K562 (cell line): Measurements from ENCODE around the gene TMCO4. TPM values are rescaled to one million over a fixed set of nuclear protein-coding genes. Genes with fewer than 3 reads are reported as not detected.

ENCODE experiments used
- ATAC-seq: fragments of 200-7000 bp; cut with Tn5 transposase; 3 replicates; pipeline ENCODE4 v1.9.1; 2020; ENCODE audit warnings: moderate library complexity
- BruUV-seq: library from RNA; stranded (reverse); fragments of 400-500 nt; replicated peaks from 2 replicates; lab custom pipeline; 2021; lab: Mats Ljungman, UMichigan
- CTCF ChIA-PET: fragments of 300-600 bp; formaldehyde crosslinking; extraction: SDS; loops from one replicate; lab custom pipeline; 2021; ENCODE audit warnings: low intra/inter-chr PET ratio; lab: Yijun Ruan, JAX
- POLR2A ChIA-PET: fragments of 300-600, 350-650 bp; sonication (Branson Sonifier 250); formaldehyde crosslinking; extraction: SDS; loops from one replicate; lab custom pipeline; 2021; ENCODE audit warnings: antibody characterized with exemption, inconsistent platforms; lab: Yijun Ruan, JAX
- DNase-seq, 4 experiments: peaks; one replicate each; pipeline versions ENCODE4 v3.0.0 to v3.0.0-alpha.2; 2011 to 2018; ENCODE audit warnings: low spot score in 3 of 4, mixed read lengths in 3 of 4; ENCODE audit errors: extremely low read depth in 1 of 4
- FAIRE-seq: peaks from 2 replicates; lab custom pipeline; 2011; peaks lifted over from hg19 to GRCh38; lab: Jason Lieb, UNC
- H2AFZ ChIP-seq: 2 replicates; pipeline ENCODE4 v1.6.0; 2011; ENCODE audit warnings: low read depth, low read length, control low read depth, inconsistent platforms
- H3K27ac ChIP-seq: fragments of 200-600 bp; 3 replicates; pipeline ENCODE4 v1.8.0; 2011; ENCODE audit warnings: low read depth, mild to moderate bottlenecking, control low read depth, inconsistent platforms, low read length, moderate library complexity, mixed read lengths; ENCODE audit errors: extremely low read depth
- H3K27me3 ChIP-seq, 2 experiments: fragments of 300-600 bp in 1 of 2; 2 replicates in 1 of 2; 3 replicates in 1 of 2; pipeline versions ENCODE4 v1.6.0 to v1.8.0; 2011; ENCODE audit warnings: inconsistent platforms in 2 of 2, low read length in 2 of 2, mild to moderate bottlenecking in 1 of 2, mixed read lengths in 1 of 2, moderate library complexity in 1 of 2; ENCODE audit not compliant: control insufficient read depth in 2 of 2, insufficient read depth in 2 of 2
- H3K36me3 ChIP-seq: fragments of 300-600 bp; 3 replicates; pipeline ENCODE4 v1.8.0; 2011; ENCODE audit warnings: mild to moderate bottlenecking, low read length, inconsistent platforms; ENCODE audit not compliant: control insufficient read depth, insufficient read depth
- H3K4me1 ChIP-seq, 2 experiments: fragments of 200-600 bp in 1 of 2; replicated peaks in 1 of 2; 2 replicates in 1 of 2; 3 replicates in 1 of 2; pipeline versions ENCODE4 v1.5.1 to v1.8.0; 2011; ENCODE audit warnings: inconsistent platforms in 2 of 2, low read length in 2 of 2, mild to moderate bottlenecking in 1 of 2, mixed read lengths in 1 of 2, moderate library complexity in 1 of 2; ENCODE audit not compliant: control insufficient read depth in 2 of 2, insufficient read depth in 2 of 2
- H3K4me2 ChIP-seq: 2 replicates; pipeline ENCODE4 v1.6.1; 2011; ENCODE audit warnings: low read length, control low read depth, inconsistent platforms, mixed read lengths; ENCODE audit not compliant: insufficient read depth
- H3K4me3 ChIP-seq: fragments of 200-600 bp; sonication (generic), shearing (Covaris generic); 2 replicates; pipeline ENCODE4 v1.5.1; 2016; ENCODE audit warnings: control low read depth, inconsistent platforms
- H3K79me2 ChIP-seq: fragments of 200-600 bp; 3 replicates; pipeline ENCODE4 v1.8.0; 2011; ENCODE audit warnings: low read length, inconsistent platforms; ENCODE audit not compliant: control insufficient read depth, insufficient read depth
- H3K9ac ChIP-seq, 2 experiments: 2 replicates each; pipeline versions ENCODE4 v1.6.0 to v1.6.1; 2011; ENCODE audit warnings: low read depth in 2 of 2, low read length in 2 of 2, control low read depth in 1 of 2, inconsistent platforms in 1 of 2, mild to moderate bottlenecking in 1 of 2, mixed read lengths in 1 of 2; ENCODE audit not compliant: insufficient read depth in 1 of 2
- H3K9me1 ChIP-seq: one replicate; pipeline ENCODE4 v1.6.0; 2011; ENCODE audit warnings: inconsistent platforms, mild to moderate bottlenecking, low read length, moderate library complexity; ENCODE audit not compliant: control insufficient read depth, insufficient read depth
- H3K9me3 ChIP-seq: replicated peaks from 2 replicates; pipeline ENCODE4 v1.5.1; 2011; ENCODE audit warnings: low read depth, low read length, inconsistent platforms; ENCODE audit not compliant: control insufficient read depth, insufficient read depth
- H4K20me1 ChIP-seq: replicated peaks from 2 replicates; pipeline ENCODE4 v1.6.1; 2011; ENCODE audit warnings: low read length, inconsistent platforms, mixed read lengths; ENCODE audit not compliant: control insufficient read depth, insufficient read depth
- ARID4B ChIP-seq: sonication (generic); formaldehyde crosslinking; IDR thresholded peaks from 2 replicates; pipeline ENCODE4 v1.8.0; 2022; ENCODE audit warnings: mild to moderate bottlenecking, missing genetic modification reagents
- CBFA2T2 ChIP-seq: fragments of 450-650 bp; conservative IDR thresholded peaks from 2 replicates; pipeline ENCODE4 v1.6.1; 2017; ENCODE audit warnings: mild to moderate bottlenecking
- ESRRB ChIP-seq: fragments of 250-450 bp; sonication (Bioruptor Pico); IDR thresholded peaks from 2 replicates; pipeline ENCODE4 v1.5.0; 2020; ENCODE audit warnings: mild to moderate bottlenecking, moderate library complexity, borderline replicate concordance
- IFI16 ChIP-seq: fragments of 250-450 bp; sonication (Bioruptor Pico); IDR thresholded peaks from 2 replicates; pipeline ENCODE4 v2.1.2; 2022; ENCODE audit warnings: mild to moderate bottlenecking, inconsistent platforms
- MTF1 ChIP-seq: fragments of 250-450 bp; sonication (Bioruptor Pico); IDR thresholded peaks from 2 replicates; pipeline ENCODE4 v1.9.0; 2021; ENCODE audit warnings: moderate library complexity, mild to moderate bottlenecking, inconsistent platforms, borderline replicate concordance
- PHB2 ChIP-seq: fragments of 450-650 bp; IDR thresholded peaks from 2 replicates; pipeline ENCODE4 v1.6.1; 2017; ENCODE audit warnings: low read depth
- TAL1 ChIP-seq: fragments of 450-650 bp; IDR thresholded peaks from 2 replicates; pipeline ENCODE4 v1.6.1; 2016; ENCODE audit warnings: mild to moderate bottlenecking
- TCF7 ChIP-seq: sonication (generic); IDR thresholded peaks from 2 replicates; pipeline ENCODE4 v1.6.1; 2016; ENCODE audit warnings: antibody characterized with exemption, borderline replicate concordance
- TOE1 ChIP-seq, 2 experiments: fragments of 450-650 bp in 1 of 2; sonication (generic) in 1 of 2; formaldehyde crosslinking in 1 of 2; IDR thresholded peaks; 2 replicates each; pipeline versions ENCODE4 v1.7.1 to v1.8.0; 2016 to 2022; ENCODE audit warnings: borderline replicate concordance in 2 of 2, mild to moderate bottlenecking in 2 of 2, antibody characterized with exemption in 1 of 2, inconsistent platforms in 1 of 2, low read depth in 1 of 2, missing genetic modification reagents in 1 of 2, moderate library complexity in 1 of 2
- ZKSCAN1 ChIP-seq: fragments of 150-350 bp; IDR thresholded peaks from 2 replicates; pipeline ENCODE4 v1.6.1; 2016; ENCODE audit warnings: low read depth, low read length
- ZNF3 ChIP-seq: fragments of 250-450 bp; sonication (Bioruptor Pico); IDR thresholded peaks from 2 replicates; pipeline ENCODE4 v1.5.0; 2021; ENCODE audit warnings: mild to moderate bottlenecking, moderate library complexity
- ZNF507 ChIP-seq: conservative IDR thresholded peaks from 2 replicates; pipeline ENCODE4 v1.6.1; 2017; ENCODE audit warnings: missing genetic modification characterization, missing compliant biosample characterization
- ZNF778 ChIP-seq: fragments of 450-650 bp; formaldehyde crosslinking; IDR thresholded peaks from 2 replicates; pipeline ENCODE4 v1.4.0; 2020; ENCODE audit warnings: mild to moderate bottlenecking, moderate library complexity
- WGBS: fragments of 100-300 bp; shearing (Covaris generic); methylation state at CpG from one replicate; pipeline ENCODE4 v1.1.6; 2016; ENCODE audit warnings: low coverage, mixed read lengths; ENCODE audit not compliant: insufficient coverage; ENCODE audit errors: missing lambda C conversion rate; 5-methylcytosine and 5-hydroxymethylcytosine counted together
- in situ Hi-C: fragments of 300-500 bp; cut with MboI; formaldehyde crosslinking; loops from 4 replicates; pipeline ENCODE4 v1.15.0; 2018; ENCODE audit warnings: inconsistent platforms, mixed read lengths
- intact Hi-C: fragments of 100-400 bp; cut with micrococcal nuclease; formaldehyde crosslinking; loops from 2 replicates; pipeline ENCODE4 v1.14.2; 2022
- polyA plus RNA-seq, 8 experiments: library from polyadenylated mRNA; depleted of rRNA in 4 of 8; stranded (reverse) in 5 of 8; unstranded in 3 of 8; fragments of >200 nt; fragmentation: Nextera tagmentation in 2 of 8; fragmentation: Illumina TruSeq in 1 of 8; extraction: Ambion mirVana in 2 of 8; extraction: Trizol in 1 of 8; gene quantifications; 2 replicates each; pipeline versions ENCODE4 v1.2.1 to v1.2.3, GENCODE V29; 2011 to 2014; ENCODE audit warnings: inconsistent platforms in 1 of 8, missing spikeins in 1 of 8
- total RNA-seq, 7 experiments: library from RNA; depleted of rRNA in 6 of 7; stranded (reverse); fragments of >200 nt in 6 of 7; fragmentation: Illumina TruSeq in 2 of 7; extraction: Trizol in 2 of 7; gene quantifications; 2 replicates each; pipeline versions ENCODE4 v1.2.1 to v1.2.3, GENCODE V29; 2011 to 2021; ENCODE audit warnings: low replicate concordance in 1 of 7

Gene TMCO4
- total and polyA plus RNA-seq, 9 of the 15 experiments (the other 6 are each of a cell fraction or from before 2014, with no cell fraction given): 0.06 to 2.1 (median 1.2) TPM

GRCh38 chr1:19759740-19760089 is 40.0 kb downstream of the TMCO4 start:
- CTCF ChIA-PET: no interaction called here
- BruUV-seq: no TSS peak

More at GRCh38 chr1:19759740-19760089, 40.0 kb downstream of the TMCO4 start:
- Histone ChIP-seq H3K9ac (no peak overlapping the region), H3K27me3 (peaks cover 26 to 80% of the 10 kb centered on the region in 2 experiments), H4K20me1 (peaks cover 34% of the 10 kb centered on the region), H3K4me3 (no peak overlapping the region), H3K79me2 (no peaks in the 10 kb centered on the region), H3K9me1 (no peaks in the 10 kb centered on the region), H3K27ac (no peak overlapping the region), H2AFZ (no peak overlapping the region), H3K9me3 (no peaks in the 10 kb centered on the region), H3K4me2 (no peak overlapping the region), H3K36me3 (no peaks in the 10 kb centered on the region), H3K4me1 (no peaks in the 10 kb centered on the region)
- intact Hi-C loops (loop anchor here (5.0 kb wide), 1 partner anchor 113 kb away; no protein-coding TSS in a partner anchor), in situ Hi-C loops (no loop called here)
- POLR2A ChIA-PET: no interaction called here
- DNase-seq (no peak), ATAC-seq (no peak), FAIRE-seq (no peak)
- no peak for TF ChIP-seq ZNF507 (tag)
- no peak for TF ChIP-seq IFI16
- no peak for TF ChIP-seq TAL1
- TF ChIP-seq ZNF778 (CRISPR knock-in tag): no peak
- TF ChIP-seq ARID4B: no peak
- no peak for TF ChIP-seq MTF1 (CRISPR knock-in tag)
- no peak for TF ChIP-seq ZKSCAN1
- TF ChIP-seq ZNF3 (CRISPR knock-in tag): no peak
- TF ChIP-seq TOE1 (IDR thresholded peaks at IDR 0.05; ENCODE audit: borderline replicate concordance): no peak
- no peak for TF ChIP-seq TOE1 (CRISPR knock-in tag; IDR thresholded peaks at IDR 0.05; ENCODE audit: borderline replicate concordance, low read depth)
- no peak for TF ChIP-seq TCF7
- TF ChIP-seq CBFA2T2: no peak
- TF ChIP-seq PHB2: no peak
- TF ChIP-seq ESRRB (CRISPR knock-in tag): no peak
- 0% methylated on average over 1 of the region's 1 CpG for WGBS
